NCI-H446 (cell line): ENCODE data around the gene BABAM1.
"Not testable (repeated sequence)": the region's sequence is repeated elsewhere in the genome, so short reads cannot be mapped to it uniquely, and the experiment has no call there.

Experiments
- DNase-seq, 2 experiments: peaks; one replicate each; lab custom pipeline; 2025; lab: John Stamatoyannopoulos, UW

BABAM1 gene

DNA sequence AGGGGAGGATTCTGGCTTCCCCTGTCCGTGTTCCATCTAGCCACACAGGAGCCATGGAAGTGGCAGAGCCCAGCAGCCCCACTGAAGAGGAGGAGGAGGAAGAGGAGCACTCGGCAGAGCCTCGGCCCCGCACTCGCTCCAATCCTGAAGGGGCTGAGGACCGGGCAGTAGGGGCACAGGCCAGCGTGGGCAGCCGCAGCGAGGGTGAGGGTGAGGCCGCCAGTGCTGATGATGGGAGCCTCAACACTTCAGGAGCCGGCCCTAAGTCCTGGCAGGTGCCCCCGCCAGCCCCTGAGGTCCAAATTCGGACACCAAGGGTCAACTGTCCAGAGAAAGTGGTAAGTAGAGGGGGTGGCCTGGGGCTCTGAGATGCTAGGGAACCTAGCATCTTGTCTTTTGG is 1.5 kb downstream of the BABAM1 start:
- DNase-seq: no peak

DNA sequence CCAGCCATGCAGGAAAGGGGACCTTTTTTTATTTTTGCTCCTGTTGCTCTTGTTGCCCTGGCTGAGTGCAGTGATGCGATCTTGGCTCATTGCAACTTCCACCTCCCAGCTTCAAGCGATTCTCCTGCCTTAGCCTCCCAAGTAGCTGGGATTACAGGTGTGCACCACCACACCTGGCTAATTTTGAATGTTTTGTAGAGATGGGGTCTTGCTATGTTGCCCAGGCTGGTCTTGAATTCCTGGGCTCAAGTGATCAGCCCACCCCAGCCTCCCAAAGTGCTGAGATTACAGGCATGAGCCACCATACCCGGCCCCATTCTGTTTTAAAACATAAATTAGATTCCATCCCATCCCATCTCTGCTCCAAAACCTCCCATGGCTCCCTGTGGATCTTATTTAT is 7.6 kb downstream of the BABAM1 start:
- DNase-seq: not testable (repeated sequence)

DNA sequence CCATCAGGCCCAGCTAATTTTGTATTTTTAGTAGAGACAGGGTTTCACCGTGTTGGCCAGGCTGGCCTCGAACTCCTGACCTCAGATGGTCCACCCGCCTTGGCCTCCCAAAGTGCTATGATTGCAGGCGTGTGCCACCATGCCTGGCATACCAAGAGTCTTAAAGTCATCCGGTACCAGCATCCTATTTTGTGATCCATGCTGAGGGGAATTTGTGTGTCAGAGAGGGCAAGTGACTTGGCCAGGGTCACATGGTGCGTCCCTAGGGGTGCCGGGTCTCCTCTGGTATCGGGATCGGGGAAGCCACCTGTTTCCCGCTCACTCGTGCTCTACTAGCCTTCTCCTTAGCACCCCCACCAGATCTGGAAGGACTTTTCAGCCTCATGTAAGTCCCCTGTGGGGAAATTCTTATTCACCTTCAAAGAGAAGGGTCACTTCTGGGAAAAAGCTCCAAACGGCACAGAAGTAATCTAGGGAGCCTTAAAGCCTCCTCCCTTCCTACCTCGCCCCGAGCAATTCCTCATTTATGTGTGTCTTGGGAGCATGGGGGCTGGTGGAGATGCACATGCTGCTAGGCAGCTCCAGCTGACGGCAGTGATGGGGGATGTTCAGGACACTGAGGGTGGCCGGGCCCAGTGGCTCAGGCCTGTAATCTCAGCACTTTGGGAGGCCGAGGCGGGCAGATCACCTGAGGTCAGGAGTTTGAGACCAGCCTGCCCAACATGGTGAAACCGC is 8.4 kb downstream of the BABAM1 start:
- DNase-seq: no peak

DNA sequence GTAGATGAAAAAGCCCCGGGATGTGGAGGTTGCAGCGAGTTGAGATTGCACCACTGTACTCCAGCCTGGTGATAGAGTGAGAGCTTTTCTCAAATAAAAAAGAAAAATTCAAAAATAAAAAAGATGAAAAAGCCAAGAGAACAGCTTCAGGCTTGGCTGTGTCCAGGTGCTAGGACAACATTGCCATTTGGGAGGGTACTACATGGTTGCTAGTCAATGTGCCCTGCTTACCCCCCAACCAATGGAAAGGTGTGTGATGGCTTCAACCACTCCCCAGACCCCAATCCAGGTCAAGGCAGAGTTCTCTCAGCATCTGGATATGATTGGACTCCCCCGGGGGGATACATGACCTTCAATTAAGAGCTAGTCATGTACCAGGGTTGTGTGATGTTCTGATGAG is 12.2 kb downstream of the BABAM1 start:
- DNase-seq: no peak

DNA sequence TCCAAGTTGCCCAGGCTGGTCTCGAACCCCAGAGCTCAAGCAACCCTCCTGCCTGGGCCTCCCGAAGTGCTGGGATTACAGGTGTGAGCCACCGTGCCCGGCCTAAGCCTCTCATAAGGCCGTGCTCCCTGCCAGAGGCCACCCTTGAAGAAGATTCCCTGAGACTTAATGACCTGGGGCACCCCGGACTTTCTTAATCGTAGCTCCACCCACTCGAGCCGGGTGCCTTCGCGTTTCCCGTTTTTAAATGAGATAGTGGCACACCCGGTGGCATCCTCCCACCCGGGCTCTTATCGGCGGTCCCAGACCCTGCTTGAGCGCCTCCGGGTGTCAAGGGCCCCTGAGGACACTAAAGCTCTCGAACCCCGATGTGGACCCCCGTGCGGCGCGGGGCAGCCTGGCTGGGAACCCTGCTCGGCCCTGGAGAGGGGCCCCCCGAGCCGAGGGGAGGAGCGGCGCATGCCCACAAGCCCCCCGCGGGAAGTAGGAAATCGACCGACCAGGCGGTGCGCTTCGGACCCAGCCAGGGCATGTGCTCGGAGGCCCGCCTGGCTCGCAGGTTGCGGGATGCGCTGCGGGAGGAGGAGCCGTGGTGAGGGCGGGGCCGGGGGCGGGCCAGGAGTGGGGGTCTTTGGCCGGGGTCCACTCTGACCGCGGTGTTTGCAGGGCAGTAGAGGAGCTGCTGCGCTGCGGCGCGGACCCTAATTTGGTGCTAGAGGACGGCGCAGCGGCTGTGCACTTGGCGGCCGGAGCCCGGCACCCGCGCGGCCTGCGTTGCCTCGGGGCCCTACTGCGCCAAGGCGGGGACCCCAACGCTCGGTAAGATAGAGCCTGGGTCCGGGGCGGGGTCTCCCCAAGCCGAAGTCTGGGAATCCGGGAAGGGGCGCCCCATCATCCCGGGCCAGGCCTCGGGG is 14.4 kb downstream of the BABAM1 start, which contains the start of gene ANKLE1:
TSS of gene ANKLE1 (plus strand) at position 511 of the 914 bp plus-strand sequence. CDS start at position 531, 20 bp downstream.
- peak in 1 of 2 experiments; percentile 55 for DNase-seq

DNA sequence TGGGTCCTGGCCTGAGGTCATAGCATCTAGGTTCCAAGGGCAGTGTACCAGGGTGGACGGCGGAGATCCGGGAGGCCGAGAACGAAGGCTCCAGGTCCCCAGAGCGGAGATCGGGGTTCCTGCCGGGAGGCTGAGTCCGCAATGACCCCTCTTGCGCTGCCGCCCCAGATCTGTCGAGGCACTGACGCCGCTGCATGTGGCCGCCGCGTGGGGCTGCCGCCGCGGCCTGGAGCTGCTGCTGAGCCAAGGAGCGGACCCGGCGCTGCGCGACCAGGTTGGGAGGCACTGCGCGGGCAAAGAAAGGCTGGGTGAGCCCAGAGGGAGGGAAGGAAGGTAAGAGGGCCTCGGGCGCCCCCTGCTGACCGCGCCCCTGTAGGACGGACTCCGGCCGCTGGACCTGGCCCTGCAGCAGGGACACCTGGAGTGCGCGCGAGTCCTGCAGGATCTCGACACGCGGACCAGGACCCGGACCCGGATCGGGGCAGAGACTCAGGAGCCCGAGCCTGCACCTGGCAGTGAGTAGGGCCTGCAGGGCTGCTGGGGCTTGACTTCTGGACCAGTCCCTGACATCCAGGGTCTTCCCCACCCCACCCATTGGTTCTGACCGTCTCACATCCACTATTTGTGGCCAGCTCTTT is 15.4 kb downstream of the BABAM1 start:
- DNase-seq: peak; percentile 68 to 88

DNA sequence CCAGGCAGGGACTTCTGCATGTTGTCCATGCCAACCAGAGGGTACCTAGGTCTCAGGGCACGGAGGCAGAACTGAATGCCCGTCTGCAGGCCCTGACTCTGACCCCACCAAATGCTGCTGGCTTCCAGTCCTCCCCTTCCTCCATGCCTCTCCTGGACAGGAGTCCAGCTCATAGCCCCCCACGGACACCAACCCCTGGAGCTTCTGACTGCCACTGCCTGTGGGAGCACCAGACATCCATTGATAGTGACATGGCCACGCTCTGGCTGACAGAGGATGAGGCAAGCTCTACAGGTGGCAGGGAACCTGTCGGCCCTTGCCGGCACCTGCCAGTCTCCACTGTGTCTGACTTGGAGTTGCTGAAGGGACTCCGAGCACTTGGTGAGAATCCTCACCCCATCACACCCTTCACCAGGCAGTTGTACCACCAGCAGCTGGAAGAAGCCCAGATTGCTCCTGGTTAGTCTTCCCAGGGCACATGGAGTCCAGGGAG is 16.3 kb downstream of the BABAM1 start:
- no peak for DNase-seq

DNA sequence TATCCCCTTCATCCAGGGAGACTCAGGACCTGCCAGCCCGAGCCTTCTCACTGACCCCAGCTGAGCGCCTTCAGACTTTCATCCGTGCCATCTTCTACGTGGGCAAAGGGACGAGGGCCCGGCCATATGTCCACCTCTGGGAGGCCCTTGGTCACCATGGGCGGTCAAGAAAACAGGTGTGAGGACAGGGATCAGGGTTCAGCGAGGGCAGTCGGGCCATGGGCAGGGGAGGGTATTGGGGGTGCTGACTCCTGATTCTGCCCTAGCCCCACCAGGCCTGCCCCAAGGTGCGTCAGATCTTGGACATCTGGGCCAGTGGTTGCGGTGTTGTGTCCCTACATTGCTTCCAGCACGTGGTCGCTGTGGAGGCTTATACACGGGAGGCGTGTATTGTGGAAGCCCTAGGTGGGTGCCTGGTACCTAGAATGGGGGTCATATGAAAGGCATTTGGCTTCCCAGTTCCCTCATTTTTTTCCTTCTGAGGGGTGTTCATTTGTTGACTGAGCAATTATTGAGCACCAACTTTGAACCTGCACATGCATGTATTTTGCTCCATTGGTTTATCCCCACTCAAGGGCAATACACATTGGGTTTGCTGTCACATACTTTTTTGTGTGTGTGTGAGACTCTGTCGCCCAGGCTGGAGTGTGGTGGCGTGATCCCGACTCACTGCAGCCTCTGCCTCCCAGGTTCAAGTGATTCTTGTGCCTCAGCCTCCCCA is 18.3 kb downstream of the BABAM1 start:
- DNase-seq: no peak

DNA sequence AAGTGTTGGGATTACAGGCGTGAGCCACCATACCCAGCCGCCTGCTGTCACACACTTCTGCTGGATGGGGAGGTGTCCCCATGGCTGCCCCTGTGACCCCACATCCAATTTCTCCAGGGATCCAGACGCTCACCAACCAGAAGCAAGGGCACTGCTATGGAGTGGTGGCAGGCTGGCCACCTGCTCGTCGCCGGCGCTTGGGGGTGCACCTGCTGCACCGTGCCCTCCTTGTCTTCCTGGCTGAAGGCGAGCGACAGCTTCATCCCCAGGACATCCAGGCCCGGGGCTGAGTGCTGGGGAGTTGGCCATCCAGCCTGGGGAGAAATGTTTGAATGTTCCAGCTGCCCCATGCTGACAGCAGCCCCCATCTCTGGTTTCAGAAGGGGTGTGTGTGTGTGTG is 19.0 kb downstream of the BABAM1 start:
- DNase-seq: no peak

DNA sequence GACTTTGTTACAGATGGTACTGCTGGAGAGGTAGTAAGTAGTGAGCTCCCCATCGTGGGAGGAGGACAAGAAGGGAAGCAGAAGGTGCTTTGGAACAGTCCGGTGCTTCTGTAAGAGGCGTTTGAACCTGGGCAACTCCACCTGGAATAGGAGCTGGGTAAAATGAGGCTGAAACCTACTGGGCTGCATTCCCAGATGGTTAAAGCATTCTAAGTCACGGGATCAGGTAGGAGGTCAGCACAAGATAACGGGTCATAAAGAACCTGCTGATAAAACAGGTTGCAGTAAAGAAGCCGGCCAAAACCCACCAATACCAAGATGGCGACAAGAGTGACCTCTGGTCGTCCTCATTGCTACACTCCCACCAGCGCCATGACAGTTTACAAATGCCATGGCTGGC is 19.5 kb downstream of the BABAM1 start:
- no peak for DNase-seq

DNA sequence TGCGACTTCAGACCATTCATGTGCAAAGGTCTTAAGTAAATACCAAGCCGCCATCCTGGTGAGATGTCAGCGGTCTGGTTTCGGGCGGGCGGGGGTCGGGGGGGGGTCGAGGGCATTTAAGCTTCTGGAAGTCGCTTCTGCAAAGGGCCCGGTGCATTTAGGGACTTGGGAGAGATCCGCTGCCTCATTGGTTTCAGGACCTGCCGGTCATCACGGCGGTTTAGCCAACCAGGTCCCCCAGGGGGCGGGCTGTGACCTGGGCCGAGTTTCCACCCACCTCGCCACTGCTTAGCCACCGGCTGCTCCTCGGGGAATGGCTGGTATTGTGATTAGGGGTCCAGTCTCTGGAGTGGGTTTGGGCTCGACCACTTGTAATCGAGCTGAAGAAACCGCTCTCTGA is 22.2 kb downstream of the BABAM1 start:
- no peak for DNase-seq

DNA sequence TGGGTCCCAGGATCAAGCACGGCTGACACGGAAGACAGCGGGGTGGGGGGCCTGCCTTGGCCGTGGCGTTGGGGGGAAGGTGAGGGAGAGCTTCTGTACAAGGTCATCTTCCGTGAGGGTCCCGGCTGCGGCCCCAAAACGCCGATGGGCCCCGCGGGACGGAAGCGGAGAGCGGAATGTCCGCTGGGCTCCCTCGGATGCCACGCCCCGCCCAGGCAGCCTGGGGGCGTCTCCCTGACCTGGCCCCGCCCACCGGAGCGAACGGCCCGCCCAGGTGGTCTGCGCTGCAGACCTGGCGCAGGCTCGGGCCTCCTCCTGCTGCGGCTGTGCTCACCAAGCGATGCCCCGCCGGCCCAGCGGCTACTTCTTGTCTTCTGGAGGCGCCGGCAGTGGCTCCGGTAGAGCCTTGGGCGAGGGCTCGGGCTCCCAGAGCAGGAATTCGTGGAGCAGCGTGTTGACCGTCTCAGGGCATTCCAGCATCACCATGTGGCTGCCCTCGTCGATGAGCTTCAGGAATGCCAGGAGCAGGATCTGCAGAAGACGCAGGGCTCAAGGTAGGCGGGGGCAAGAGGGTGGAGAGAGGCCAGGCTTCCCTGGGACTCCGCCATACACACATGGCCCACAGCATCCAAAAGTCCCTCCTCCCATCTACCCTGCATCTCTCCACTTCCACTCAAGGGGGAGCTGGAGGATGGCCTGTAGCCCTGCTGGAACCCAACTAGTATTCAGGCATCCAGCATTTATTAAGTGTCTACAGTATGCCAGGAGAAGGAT is 25.2 kb downstream of the BABAM1 start:
- peak in 1 of 2 experiments; percentile 64 for DNase-seq

DNA sequence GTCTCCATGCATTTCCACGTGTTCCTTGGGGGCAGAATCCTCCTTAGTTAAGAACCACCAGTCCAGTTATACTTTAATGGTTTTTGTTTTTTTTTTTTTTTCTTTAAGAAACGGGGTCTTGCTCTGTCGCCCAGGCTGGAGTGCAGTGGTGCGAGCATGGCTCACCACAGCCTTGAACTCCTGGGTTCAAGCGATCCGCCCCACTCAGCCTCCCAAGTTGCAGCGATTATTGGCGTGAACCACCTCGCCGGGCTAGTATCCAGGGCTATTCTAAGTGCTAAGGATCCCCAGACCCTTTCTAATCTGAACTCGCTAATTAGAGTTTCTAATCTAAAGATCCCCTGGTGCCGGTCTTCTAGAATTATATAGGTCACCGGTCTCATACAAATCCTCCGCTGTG is 26.4 kb downstream of the BABAM1 start:
- no peak for DNase-seq

DNA sequence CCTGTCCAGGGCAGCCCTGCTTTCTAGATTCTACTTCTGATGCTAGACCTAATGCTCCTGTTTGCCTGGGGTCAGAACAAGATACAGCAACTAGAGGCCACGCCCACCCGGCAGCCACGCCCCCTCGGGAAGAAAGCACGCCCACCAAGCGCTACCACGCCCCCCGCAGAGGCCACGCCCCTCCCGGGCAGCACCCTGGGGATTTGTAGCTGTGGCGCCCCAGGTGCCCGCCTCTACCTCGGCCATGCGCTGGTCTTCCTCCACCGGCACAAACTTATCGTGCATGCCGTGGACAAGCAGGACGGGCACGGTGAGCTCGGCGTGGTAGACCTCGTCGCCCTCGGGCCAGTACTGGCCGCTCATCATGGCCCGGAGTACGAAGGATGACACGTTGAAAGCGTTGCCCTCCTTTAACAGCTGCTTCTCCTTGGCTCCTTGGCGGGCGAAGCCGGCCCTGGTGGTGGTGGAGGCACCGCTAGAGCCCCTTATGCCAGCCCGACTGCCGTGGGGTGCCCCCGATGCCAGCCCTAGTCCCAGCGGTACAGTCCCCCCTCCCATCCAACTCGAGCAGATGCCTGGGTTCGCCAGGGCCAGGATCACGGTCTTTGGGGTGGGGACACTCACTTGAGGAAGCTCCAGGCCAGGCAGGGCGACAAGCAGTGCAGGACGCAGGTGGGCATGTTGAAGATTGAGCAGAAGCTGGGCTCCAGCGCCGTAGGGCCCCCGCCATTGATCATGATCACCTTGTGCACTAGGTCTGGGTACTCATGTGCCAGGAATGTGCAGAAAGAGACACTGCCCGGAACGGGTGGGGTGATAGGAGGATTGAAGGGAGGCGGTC is 27.0 kb downstream of the BABAM1 start:
- no peak for DNase-seq

DNA sequence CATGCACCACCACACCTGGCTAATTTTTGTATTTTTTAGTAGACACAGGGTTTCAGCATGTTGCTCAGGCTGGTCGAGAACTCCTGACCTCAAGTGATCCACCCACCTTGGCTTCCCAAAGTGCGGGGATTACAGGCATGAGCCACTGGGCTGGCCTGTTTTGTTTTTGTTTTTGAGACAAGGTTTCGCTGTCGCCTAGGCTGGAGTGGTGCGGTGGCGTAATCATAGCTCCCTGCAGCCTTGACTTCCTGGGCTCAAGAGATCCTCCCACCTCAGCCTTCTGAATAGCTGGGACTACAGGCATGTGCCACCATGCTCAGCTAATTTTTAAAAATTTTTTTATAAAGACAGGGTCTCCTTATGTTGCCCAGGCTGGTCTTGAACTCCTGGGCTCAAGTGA is 28.3 kb downstream of the BABAM1 start:
- not testable (repeated sequence) for DNase-seq

DNA sequence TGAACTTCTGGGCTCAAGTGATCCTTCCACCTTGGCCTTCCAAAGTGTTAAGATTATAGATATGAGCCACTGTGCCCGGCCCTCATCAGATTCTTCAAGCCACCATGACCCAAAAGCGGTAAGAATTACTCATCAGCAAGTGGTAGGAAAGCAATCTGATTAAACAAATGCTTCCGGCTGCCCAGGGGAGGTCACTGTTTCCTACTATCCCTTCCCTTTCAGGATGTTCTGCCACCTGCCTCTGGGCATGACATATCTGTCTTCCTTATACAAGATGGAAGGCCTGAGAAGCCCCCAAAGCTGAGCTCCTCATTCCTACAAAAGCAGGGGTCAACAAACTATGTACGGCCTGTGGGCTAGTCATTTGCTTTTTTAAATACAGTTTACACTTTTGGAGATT is 29.0 kb downstream of the BABAM1 start:
- DNase-seq: no peak

DNA sequence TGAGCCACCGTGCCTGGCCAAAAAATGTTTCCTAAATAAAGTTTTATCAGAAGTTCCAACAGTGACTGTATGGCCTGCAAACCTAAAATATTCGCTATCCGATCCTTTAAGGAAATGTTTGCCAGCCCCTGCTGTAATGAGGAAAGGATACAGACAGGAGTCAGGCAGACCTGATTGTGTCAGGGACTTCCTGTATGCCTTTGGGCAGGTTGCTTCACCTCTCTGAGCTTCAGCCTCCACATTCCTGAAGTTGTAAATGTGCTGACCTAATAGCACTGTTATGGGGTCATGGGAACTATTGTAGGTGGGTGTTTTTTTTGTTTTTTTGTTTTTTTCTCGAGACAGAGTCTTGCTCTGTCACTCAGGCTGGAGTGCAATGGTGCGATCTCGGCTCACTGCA is 29.7 kb downstream of the BABAM1 start:
- DNase-seq: no peak

DNA sequence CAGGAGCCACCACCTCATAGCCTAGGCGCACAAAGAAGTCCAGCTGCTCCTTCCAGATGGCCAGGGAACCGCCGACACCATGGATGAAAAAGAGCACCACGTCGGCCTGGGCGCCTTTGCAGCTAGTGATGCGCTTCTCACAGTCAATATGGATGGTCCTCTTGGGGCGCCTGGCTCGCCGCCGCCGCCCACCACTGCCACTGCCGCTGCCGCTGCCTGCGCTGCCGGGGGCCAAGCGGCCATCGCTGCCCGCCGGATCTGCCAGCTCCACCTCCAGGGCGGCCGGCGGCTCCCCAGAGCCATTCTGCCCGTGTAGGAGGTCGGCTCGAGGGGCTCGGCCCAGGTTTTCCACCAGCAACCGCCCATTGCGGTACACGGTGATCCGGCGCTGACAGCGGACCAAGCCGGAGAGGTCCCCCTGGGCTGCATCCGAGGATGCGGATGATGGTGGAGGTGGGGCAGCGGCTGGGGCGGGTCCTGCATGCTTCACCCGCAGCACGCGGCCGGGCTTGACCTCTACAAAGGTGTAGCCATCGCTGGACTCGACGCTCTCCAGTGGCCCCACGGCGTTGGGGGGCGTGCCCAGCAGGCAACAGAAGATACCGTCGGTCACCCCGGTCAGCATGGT is 33.9 kb downstream of the BABAM1 start:
- no peak for DNase-seq

DNA sequence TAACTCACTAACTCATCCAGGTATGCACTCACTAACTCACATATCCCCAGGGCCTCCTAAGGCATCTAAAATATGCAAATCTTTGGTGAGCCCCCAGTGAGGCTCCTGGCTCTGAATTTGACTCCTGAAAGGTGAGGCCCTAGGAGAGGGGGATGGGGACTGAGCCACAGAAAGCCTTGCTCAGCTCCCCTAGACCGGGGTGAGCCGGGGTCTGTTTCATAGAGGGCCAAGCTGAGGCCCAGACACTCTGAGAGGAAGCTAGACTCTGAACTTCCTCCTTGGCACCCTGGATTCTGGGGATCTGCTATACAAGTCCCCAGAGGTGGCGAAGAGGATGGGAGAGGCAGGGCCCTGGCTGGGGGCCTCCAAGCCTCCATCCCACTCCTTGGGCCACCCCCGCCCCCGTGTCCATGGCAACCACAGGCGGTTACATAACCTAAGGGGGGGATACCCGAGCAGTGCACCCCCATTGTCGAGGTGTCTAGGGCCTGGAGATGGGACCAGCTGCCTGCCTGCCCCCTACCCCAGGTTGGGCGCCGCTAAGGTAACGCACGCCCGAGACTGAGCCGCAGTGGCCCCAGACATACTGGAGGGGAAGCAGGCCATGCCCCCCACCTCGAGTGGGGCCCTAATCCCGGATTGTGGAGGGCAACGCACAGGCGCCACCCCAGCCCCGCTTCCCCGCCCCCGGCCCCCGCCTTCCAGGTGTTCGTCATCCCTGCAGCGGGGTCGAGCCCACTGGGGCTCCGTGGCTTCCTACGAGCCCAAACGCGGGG is 35.3 kb downstream of the BABAM1 start:
- DNase-seq: no peak
